ENCODE data around the gene HECW1.

HECW1 gene

GRCh38 chr7:43273939-43274719 is 161.7 kb downstream of the HECW1 start:
- no peak for DNase-seq (ENCODE audit: low spot score)

- DNase-seq (ENCODE audit: low spot score): no peak
These were observed 162.3 kb downstream of the HECW1 start for GRCh38 chr7:43274752-43275151.

GRCh38 chr7:43276547-43276946 is 164.1 kb downstream of the HECW1 start:
- DNase-seq (ENCODE audit: low spot score): no peak

- DNase-seq (ENCODE audit: low spot score): no peak
These were observed 165.7 kb downstream of the HECW1 start for GRCh38 chr7:43278088-43278644.

GRCh38 chr7:43281268-43281667 is 168.8 kb downstream of the HECW1 start:
- no peak for DNase-seq (ENCODE audit: low spot score)

GRCh38 chr7:43283706-43284105 is 171.3 kb downstream of the HECW1 start:
- no peak for DNase-seq (ENCODE audit: low spot score)

GRCh38 chr7:43289826-43290225 is 177.4 kb downstream of the HECW1 start:
- no peak for DNase-seq (ENCODE audit: low spot score)

GRCh38 chr7:43290978-43291377 is 178.5 kb downstream of the HECW1 start:
- DNase-seq (ENCODE audit: low spot score): no peak

GRCh38 chr7:43291789-43292188 is 179.3 kb downstream of the HECW1 start:
- no peak for DNase-seq (ENCODE audit: low spot score)

- DNase-seq (ENCODE audit: low spot score): no peak
These were observed 179.9 kb downstream of the HECW1 start for GRCh38 chr7:43292384-43292783.

- no peak for DNase-seq (ENCODE audit: low spot score)
These were observed 181.7 kb downstream of the HECW1 start for GRCh38 chr7:43294080-43294630.

- DNase-seq (ENCODE audit: low spot score): no peak
These were observed 183.0 kb downstream of the HECW1 start for GRCh38 chr7:43295429-43295828.

GRCh38 chr7:43296306-43296705 is 183.9 kb downstream of the HECW1 start:
- no peak for DNase-seq (ENCODE audit: low spot score)

GRCh38 chr7:43298617-43299016 is 186.2 kb downstream of the HECW1 start:
- DNase-seq (ENCODE audit: low spot score): no peak

- DNase-seq (ENCODE audit: low spot score): no peak
These were observed 187.7 kb downstream of the HECW1 start for GRCh38 chr7:43300121-43300520.

GRCh38 chr7:43302211-43302711 is 189.8 kb downstream of the HECW1 start:
- no peak for DNase-seq (ENCODE audit: low spot score)

- DNase-seq (ENCODE audit: low spot score): no peak
These were observed 190.5 kb downstream of the HECW1 start for GRCh38 chr7:43302773-43303460.

- DNase-seq (ENCODE audit: low spot score): no peak
These were observed 191.3 kb downstream of the HECW1 start for GRCh38 chr7:43303740-43304241.

GRCh38 chr7:43306404-43306803 is 194.0 kb downstream of the HECW1 start:
- DNase-seq (ENCODE audit: low spot score): no peak

GRCh38 chr7:43307522-43307921 is 195.1 kb downstream of the HECW1 start:
- no peak for DNase-seq (ENCODE audit: low spot score)

GRCh38 chr7:43308913-43309705 is 196.7 kb downstream of the HECW1 start:
- DNase-seq (ENCODE audit: low spot score): no peak

- no peak for DNase-seq (ENCODE audit: low spot score)
These were observed 197.2 kb downstream of the HECW1 start for GRCh38 chr7:43309706-43310022.

All from hematopoietic multipotent progenitor cell treated with erythropoietin and hydrocortisone succinate and interleukin-3 and kit ligand, for 17 days (in vitro differentiated cells).